Thyroid gland (tissue), 4 donors: ENCODE data around the gene COX19. TPM values are rescaled to one million over a fixed set of nuclear protein-coding genes. Genes with fewer than 3 reads are reported as not detected.

ENCODE experiments used
- DNase-seq, 2 donors: peaks; one replicate each; pipeline ENCODE4 v3.0.0-alpha.2; 2019
- H3K27ac ChIP-seq, 3 donors: fragments of 200-600 bp; sonication (generic); 1 replicate in 2 of 3; 2 replicates in 1 of 3; pipeline ENCODE4 v1.5.1; 2016 to 2019; ENCODE audit warnings: mild to moderate bottlenecking in 1 of 3, moderate library complexity in 1 of 3
- H3K27me3 ChIP-seq: fragments of 200-600 bp; sonication (generic); one replicate; pipeline ENCODE4 v1.5.1; 2019
- H3K36me3 ChIP-seq, 2 donors: fragments of 200-600 bp; sonication (generic); one replicate each; pipeline ENCODE4 v1.5.1; 2016 to 2019
- H3K4me1 ChIP-seq, 2 donors: fragments of 200-600 bp; sonication (generic); one replicate each; pipeline ENCODE4 v1.5.1; 2017 to 2019
- H3K4me3 ChIP-seq, 3 donors: fragments of 200-600 bp; sonication (generic); replicated peaks in 1 of 3; 1 replicate in 2 of 3; 2 replicates in 1 of 3; pipeline ENCODE4 v1.5.1; 2016; ENCODE audit warnings: mild to moderate bottlenecking in 1 of 3
- H3K9me3 ChIP-seq: fragments of 200-600 bp; sonication (generic); one replicate; pipeline ENCODE4 v1.5.1; 2017
- CTCF ChIP-seq, 6 experiments: fragments of 200-600 bp in 3 of 6; fragments of 450-650 bp in 3 of 6; sonication (generic) in 3 of 6; IDR thresholded peaks; one replicate each; pipeline ENCODE4 v1.5.1; 2016 to 2019; ENCODE audit warnings: antibody characterized with exemption in 6 of 6, mild to moderate bottlenecking in 2 of 6, inconsistent platforms in 1 of 6, moderate library complexity in 1 of 6
- POLR2A ChIP-seq, 2 donors: fragments of 450-650 bp; IDR thresholded peaks; one replicate each; pipeline ENCODE4 v1.6.1; 2017; ENCODE audit warnings: antibody characterized with exemption in 2 of 2, mild to moderate bottlenecking in 2 of 2, moderate library complexity in 1 of 2
- WGBS, 2 donors: methylation state at CpG; one replicate each; pipeline ENCODE4 v1.1.5; 2017; 5-methylcytosine and 5-hydroxymethylcytosine counted together
- intact Hi-C: fragments of 100-400 bp; cut with DNase I; formaldehyde crosslinking; loops from one replicate; pipeline ENCODE4 v1.15.1; 2023
- total RNA-seq, 4 donors: library from RNA; depleted of rRNA; stranded (reverse); fragments of >200 nt; gene quantifications; one replicate each; pipeline ENCODE4 v1.2.3, GENCODE V29; 2016

COX19 gene
- total RNA-seq, 4 donors from 2014 or later, result 8.2 to 28.2 (median 17.8) TPM

- intact Hi-C loops, result no loop called here
- Histone ChIP-seq H3K4me3 (no peak overlapping the region), H3K27ac (no peak overlapping the region), H3K9me3 (no peaks in the 10 kb centered on the region), H3K27me3 (no peaks in the 10 kb centered on the region), H3K4me1 (no peaks in the 10 kb centered on the region), H3K36me3 (no peaks in the 10 kb centered on the region)
- DNase-seq, result no peak
- no peak for TF ChIP-seq POLR2A (IDR thresholded peaks at IDR 0.05)
- no peak for TF ChIP-seq CTCF (IDR thresholded peaks at IDR 0.05)
- WGBS, 2 donors, result 84 to 94% methylated on average over 11 to 21 of the region's 46 CpGs
These were observed 40.0 kb downstream of the COX19 start for GRCh38 chr7:935164-935873.

GRCh38 chr7:934469-935163 lies 40.7 kb downstream of the COX19 start:
- H3K36me3 ChIP-seq, result no peaks in the 10 kb centered on the region
- 91% methylated on average over 27 to 31 of the region's 34 CpGs for WGBS, 2 donors
- intact Hi-C loops, result no loop called here
- TF ChIP-seq POLR2A (IDR thresholded peaks at IDR 0.05) (no peak), CTCF (IDR thresholded peaks at IDR 0.05) (no peak)
- H3K9me3 ChIP-seq, result no peaks in the 10 kb centered on the region
- H3K27ac ChIP-seq, result no peak overlapping the region
- no peaks in the 10 kb centered on the region for H3K27me3 ChIP-seq
- no peaks in the 10 kb centered on the region for H3K4me1 ChIP-seq
- no peak for DNase-seq
- no peak overlapping the region for H3K4me3 ChIP-seq

GRCh38 chr7:932651-932975 lies 42.7 kb downstream of the COX19 start:
- no peak for TF ChIP-seq CTCF (IDR thresholded peaks at IDR 0.05)
- TF ChIP-seq POLR2A (IDR thresholded peaks at IDR 0.05), result no peak
- Histone ChIP-seq H3K36me3 (no peaks in the 10 kb centered on the region), H3K27ac (no peak overlapping the region), H3K9me3 (no peaks in the 10 kb centered on the region), H3K4me1 (no peaks in the 10 kb centered on the region), H3K27me3 (no peaks in the 10 kb centered on the region), H3K4me3 (no peak overlapping the region)
- DNase-seq, result no peak
- intact Hi-C loops, result no loop called here
- WGBS, 2 donors, result 96 to 100% methylated on average over 11 of the region's 11 CpGs

GRCh38 chr7:931871-932650 lies 43.3 kb downstream of the COX19 start:
- intact Hi-C loops, result no loop called here
- WGBS, 2 donors, result 93 to 97% methylated on average over 20 of the region's 21 CpGs

More at GRCh38 chr7:931871-932650, 43.3 kb downstream of the COX19 start:
- H3K36me3 ChIP-seq, result no peaks in the 10 kb centered on the region
- H3K4me3 ChIP-seq, result no peak overlapping the region
- H3K27ac ChIP-seq, result no peak overlapping the region
- TF ChIP-seq POLR2A (IDR thresholded peaks at IDR 0.05) (no peak), CTCF (IDR thresholded peaks at IDR 0.05) (no peak)
- no peak for DNase-seq
- no peaks in the 10 kb centered on the region for H3K27me3 ChIP-seq
- H3K4me1 ChIP-seq, result no peaks in the 10 kb centered on the region
- H3K9me3 ChIP-seq, result no peaks in the 10 kb centered on the region
